HG03139 (cell line): Measurements from ENCODE around the gene RPS6KA3.
A peak's percentile ranks its signal among the peaks of the same experiment; 100 is the strongest.
"Not testable (repeated sequence)": the region's sequence is repeated elsewhere in the genome, so short reads cannot be mapped to it uniquely, and the experiment has no call there.

Experiments
- ATAC-seq: cut with Tn5 transposase; IDR thresholded peaks from one replicate; pipeline ENCODE4 v1.9.1; 2021; ENCODE audit not compliant: unreplicated experiment

The RPS6KA3 gene

GRCh38 chrX:20265726-20266681, 705 bp downstream of the RPS6KA3 start:
- ATAC-seq: peak; percentile 14

DNA sequence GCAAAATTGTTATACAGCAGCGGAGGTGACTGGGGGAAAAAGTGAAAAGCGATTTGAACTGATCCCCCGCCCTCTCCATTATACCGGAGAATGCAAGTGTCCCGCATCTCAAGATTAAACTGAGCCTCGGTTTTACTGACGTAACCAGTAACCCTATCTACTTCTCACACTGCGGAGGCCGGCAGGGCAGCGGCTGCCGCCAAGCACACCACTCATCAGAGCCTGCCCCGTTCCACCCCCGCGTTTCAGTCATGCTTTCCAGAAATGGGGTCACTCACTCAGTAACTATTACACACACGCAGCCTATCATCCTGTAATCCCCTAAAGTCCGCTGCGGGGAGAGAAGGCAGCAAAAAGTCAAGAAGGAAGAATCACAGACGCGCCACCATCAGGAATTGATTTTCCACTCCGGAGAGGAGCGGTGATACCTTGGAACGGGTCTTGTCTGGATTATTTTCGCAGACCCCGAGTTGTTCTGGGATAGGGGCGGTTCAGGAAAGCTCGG, 1.4 kb downstream of the RPS6KA3 start:
- ATAC-seq: peak; percentile 41

- ATAC-seq: no peak
These were observed 3.2 kb downstream of the RPS6KA3 start for GRCh38 chrX:20263474-20263873.

DNA sequence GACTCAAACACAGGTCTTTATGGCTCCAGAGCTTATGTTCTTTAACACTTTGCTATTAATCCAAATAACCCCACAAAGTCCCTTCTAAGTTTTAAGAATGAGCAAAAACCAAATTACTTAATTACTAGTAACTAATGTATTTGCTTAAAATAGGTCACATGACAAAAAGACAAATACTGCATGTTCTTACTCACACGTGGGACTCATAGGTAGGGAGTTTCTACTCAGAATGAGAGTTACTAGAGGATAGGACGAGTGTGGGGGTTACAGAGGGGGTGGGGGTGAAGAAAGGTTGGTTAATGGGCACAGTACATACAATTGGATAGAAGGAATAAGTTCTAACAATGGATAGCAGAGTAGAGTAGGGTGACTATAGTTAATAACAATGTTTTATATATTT, 5.8 kb downstream of the RPS6KA3 start:
- ATAC-seq: no peak

GRCh38 chrX:20254712-20255299, 11.9 kb downstream of the RPS6KA3 start:
- ATAC-seq: no peak

GRCh38 chrX:20253232-20253543, 13.5 kb downstream of the RPS6KA3 start:
- no peak for ATAC-seq

DNA sequence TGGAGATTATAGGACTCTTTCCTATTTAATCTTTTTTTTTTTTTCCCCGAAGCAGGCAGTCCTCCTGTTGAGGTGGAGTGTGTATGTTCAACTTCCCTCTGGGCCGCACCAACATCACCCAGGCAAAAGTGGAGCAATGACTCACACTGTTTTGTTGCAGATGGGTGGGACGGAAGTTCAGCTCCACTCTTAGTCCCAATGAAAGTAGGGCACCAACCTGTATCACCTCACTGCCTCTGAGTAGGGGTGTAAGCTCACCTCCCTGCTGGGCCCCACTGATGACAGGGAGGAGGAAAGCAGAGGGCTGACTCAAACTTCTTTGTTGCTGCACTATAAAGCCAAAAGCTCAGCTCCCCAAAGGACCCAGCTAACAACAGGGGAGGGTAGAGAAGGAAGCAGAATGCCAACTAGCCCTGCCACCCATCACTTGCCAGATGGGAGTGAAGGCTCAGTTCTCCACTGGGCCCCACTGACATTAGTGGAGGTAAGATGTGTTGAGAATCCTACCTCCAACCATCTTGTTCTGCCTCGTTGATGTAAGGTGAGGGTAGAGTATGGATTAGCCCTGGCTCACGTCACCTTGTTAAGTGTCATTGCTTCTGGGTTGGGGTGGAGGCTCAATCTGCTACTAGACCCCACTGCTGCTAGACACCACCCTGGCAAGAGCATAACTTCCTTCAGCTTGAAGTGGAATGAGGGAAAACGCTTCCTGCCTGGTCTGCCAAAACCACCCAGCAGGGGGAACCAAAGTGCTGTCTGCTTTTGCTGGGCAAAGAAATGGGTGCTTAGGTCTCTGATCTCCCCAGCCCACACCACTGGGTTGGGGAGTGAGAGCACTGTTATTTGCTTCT, 14.1 kb downstream of the RPS6KA3 start:
- no peak for ATAC-seq

GRCh38 chrX:20251691-20252090, 15.0 kb downstream of the RPS6KA3 start:
- ATAC-seq: no peak

DNA sequence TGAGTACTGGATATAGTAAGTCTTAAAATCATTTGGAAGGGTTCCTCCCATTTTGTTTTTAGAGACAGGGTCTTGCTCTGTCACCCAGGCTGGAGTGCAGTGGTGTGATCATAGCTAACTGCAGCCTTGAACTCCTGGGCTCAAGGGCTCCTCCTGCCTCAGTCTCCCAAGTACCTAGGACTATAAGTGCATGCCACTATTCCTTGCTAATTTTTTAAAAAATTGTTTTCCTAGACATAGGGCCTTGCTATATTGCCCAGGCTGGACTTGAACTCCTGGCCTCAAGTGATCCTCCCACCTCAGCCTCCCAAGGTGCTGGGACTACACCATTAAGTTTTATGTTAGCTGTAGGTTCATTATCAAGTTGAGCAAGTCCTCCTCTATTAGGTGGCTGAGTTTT, 16.6 kb downstream of the RPS6KA3 start:
- ATAC-seq: not testable (repeated sequence)

GRCh38 chrX:20248592-20249192, 18.0 kb downstream of the RPS6KA3 start:
- ATAC-seq: no peak

- no peak for ATAC-seq
These were observed 21.8 kb downstream of the RPS6KA3 start for GRCh38 chrX:20244931-20245330.

DNA sequence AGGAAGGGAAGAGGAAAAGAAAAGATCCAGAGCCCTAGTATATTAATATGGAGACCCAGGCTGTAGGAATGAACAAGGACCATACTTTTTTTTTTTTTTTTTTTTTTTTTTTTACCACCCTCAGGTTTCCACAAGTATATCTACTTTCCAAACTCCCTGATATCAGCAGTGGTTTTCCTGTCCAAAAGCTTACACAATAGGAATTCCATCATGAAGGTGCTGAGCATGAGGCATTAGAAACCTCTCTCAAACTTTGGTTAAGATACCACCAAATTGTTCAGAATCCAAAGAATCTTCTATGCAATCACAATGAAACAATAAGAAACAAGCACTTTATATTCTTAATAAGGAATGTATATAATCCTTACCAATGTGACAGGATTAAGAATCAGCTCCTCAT, 26.5 kb downstream of the RPS6KA3 start:
- no peak for ATAC-seq

GRCh38 chrX:20237864-20238263, 28.8 kb downstream of the RPS6KA3 start:
- ATAC-seq: no peak

DNA sequence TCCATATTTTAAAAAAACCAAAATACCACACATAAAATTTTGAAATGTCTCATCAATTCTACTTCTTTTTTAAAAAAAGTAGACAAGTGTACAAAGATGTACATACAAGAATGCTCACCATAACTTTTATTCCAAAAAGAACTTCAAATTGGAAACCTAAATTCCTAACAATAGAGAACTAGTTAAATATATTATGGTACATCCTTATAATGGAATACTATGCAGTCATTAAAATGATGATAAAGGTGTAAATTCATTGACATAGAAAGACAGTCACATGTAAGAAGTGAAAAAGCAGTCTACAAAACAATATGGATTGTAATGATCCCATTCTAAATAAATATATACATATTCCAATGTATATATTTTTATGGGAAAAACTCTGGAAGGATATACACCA, 31.0 kb downstream of the RPS6KA3 start:
- no peak for ATAC-seq

DNA sequence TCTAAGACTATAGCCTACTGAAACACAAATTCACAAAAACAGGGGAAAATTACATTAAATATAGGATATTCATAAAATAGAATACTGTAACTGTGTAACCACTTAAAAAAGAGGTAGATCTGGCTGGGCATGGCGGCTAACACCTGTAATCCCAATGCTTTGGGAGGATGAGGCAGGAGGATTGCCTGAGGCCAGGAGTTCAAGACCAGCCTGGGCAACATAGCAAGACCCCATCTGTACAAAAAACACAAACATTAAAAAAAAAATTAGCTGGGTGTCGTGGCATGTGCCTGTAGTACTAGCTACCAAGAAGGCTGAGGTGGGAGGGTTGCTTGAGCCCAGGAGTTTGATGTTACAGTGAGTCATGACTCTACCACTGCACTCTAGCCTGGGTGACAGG, 33.4 kb downstream of the RPS6KA3 start:
- no peak for ATAC-seq

- no peak for ATAC-seq
These were observed 35.1 kb downstream of the RPS6KA3 start for GRCh38 chrX:20231598-20231997.

DNA sequence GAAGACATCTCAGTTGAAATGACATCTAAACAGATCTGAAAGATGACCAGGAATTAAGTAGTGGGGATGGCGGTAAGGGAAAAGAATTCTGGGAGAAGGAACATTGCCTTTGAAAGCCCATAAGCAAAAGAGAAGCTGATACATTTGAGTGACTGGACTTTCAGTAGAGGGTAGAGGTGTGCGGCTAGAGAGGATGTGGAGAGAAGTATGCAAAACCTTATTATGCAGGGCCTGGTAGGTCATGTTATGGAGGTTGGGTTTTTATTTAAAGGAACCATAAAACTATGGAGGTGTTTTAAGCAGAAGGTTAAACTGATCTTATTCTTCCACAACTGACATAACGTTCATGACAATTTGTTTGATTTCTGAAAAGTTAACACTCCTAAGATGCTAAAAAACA, 36.3 kb downstream of the RPS6KA3 start:
- ATAC-seq: no peak

- ATAC-seq: no peak
These were observed 37.6 kb downstream of the RPS6KA3 start for GRCh38 chrX:20229155-20229554.

DNA sequence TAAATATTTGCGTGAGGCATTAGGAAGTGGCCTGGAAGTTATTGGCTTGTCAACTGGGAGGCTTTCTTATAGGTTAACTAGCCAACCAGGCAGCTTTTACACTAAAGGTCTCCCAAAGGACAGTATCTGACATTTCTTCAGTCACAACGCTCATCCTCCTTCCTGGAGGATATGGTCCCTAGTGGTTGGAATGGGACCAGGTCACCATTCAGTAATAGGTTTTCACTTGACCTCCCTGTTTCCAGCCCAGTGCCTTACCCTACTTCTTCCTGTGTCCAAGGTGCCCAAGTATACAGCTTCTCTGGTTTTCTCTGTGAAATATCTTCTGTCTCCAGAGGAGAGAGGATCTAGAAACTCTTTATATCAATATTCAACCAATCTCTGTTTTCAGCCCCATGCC, 38.5 kb downstream of the RPS6KA3 start:
- ATAC-seq: no peak

DNA sequence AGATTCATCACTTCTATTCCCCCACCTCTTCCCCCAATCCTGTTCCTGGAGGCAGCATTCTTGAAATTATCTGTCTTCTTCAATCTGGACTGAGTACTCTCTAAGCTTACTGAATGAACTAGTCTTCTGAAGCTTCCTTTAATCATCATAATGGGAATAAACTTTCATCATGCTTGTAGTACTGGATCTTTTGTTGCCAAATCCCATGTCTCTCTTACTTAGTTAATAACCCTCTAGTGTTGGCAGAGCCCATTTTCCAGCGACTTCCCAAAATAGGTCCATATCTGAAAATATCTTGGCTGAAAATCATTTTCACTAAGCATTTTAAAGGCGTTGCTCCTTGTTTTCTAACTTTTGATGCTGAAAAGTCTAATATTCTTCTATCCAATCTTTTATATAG, 39.6 kb downstream of the RPS6KA3 start:
- ATAC-seq: no peak

GRCh38 chrX:20225488-20225833, 41.2 kb downstream of the RPS6KA3 start:
- ATAC-seq: no peak
